Hepatocyte (in vitro differentiated cells): ENCODE data around the gene FAM180A. TPM values are rescaled to one million over a fixed set of nuclear protein-coding genes. Genes with fewer than 3 reads are reported as not detected.

Experiments
- DNase-seq: peaks from one replicate; pipeline ENCODE4 v3.0.0-alpha.2; 2016; ENCODE audit warnings: low spot score
- H2AFZ ChIP-seq: fragments of 200-600 bp; sonication (generic); 2 replicates; pipeline ENCODE4 v1.6.0; 2016; ENCODE audit warnings: antibody characterized with exemption, mild to moderate bottlenecking
- H3K27ac ChIP-seq: fragments of 200-600 bp; sonication (generic); 2 replicates; pipeline ENCODE4 v1.5.1; 2016; ENCODE audit warnings: mild to moderate bottlenecking
- H3K27me3 ChIP-seq: fragments of 200-600 bp; sonication (generic); 2 replicates; pipeline ENCODE4 v1.6.1; 2016
- H3K36me3 ChIP-seq: fragments of 200-600 bp; sonication (generic); replicated peaks from 2 replicates; pipeline ENCODE4 v1.5.1; 2016; ENCODE audit warnings: low read depth; ENCODE audit not compliant: insufficient read depth
- H3K4me1 ChIP-seq: fragments of 200-600 bp; sonication (generic); 2 replicates; pipeline ENCODE4 v1.5.1; 2016; ENCODE audit warnings: mild to moderate bottlenecking, moderate library complexity; ENCODE audit not compliant: insufficient read depth
- H3K4me2 ChIP-seq: fragments of 200-600 bp; sonication (generic); 2 replicates; pipeline ENCODE4 v1.6.0; 2016
- H3K4me3 ChIP-seq: fragments of 200-600 bp; sonication (generic); 2 replicates; pipeline ENCODE4 v1.5.1; 2016; ENCODE audit warnings: mild to moderate bottlenecking
- H3K79me2 ChIP-seq: fragments of 200-600 bp; sonication (generic); 2 replicates; pipeline ENCODE4 v1.6.0; 2017; ENCODE audit warnings: mild to moderate bottlenecking
- H3K9me2 ChIP-seq: fragments of 200-600 bp; sonication (generic); replicated peaks from 2 replicates; pipeline ENCODE4 v1.6.0; 2017; ENCODE audit warnings: mild to moderate bottlenecking; ENCODE audit not compliant: insufficient read depth
- H3K9me3 ChIP-seq: fragments of 200-600 bp; sonication (generic); 2 replicates; pipeline ENCODE4 v1.5.1; 2016; ENCODE audit warnings: low read depth, mild to moderate bottlenecking
- H4K20me1 ChIP-seq: fragments of 200-600 bp; sonication (generic); 2 replicates; pipeline ENCODE4 v1.6.0; 2016; ENCODE audit warnings: mild to moderate bottlenecking; ENCODE audit not compliant: insufficient read depth, poor library complexity, severe bottlenecking
- EZH2 ChIP-seq: fragments of 200-600 bp; sonication (generic); IDR thresholded peaks from 2 replicates; pipeline ENCODE4 v1.6.1; 2016; ENCODE audit warnings: antibody characterized with exemption, mild to moderate bottlenecking, borderline replicate concordance
- EZH2phosphoT487 ChIP-seq: fragments of 200-600 bp; sonication (generic); IDR thresholded peaks from one replicate; pipeline ENCODE4 v1.6.1; 2018; ENCODE audit warnings: antibody characterized with exemption, mild to moderate bottlenecking, low read depth, moderate library complexity; ENCODE audit not compliant: unreplicated experiment, severe bottlenecking
- WGBS: methylation state at CpG from one replicate; pipeline ENCODE4 v1.1.6; 2016; ENCODE audit warnings: low lambda C conversion rate; ENCODE audit errors: missing lambda C conversion rate; 5-methylcytosine and 5-hydroxymethylcytosine counted together
- polyA plus RNA-seq: library from polyadenylated mRNA; unstranded; fragments of >200 nt; fragmentation: Nextera tagmentation; extraction: Ambion mirVana; gene quantifications from 2 replicates; pipeline ENCODE4 v1.2.1, GENCODE V29; 2016
- total RNA-seq: library from RNA; depleted of rRNA; stranded (reverse); fragments of >200 nt; gene quantifications from 2 replicates; pipeline ENCODE4 v1.2.3, GENCODE V29; 2014
- TF ChIP-seq, protein P1 (sequence below): fragments of 200-600 bp; sonication (generic); IDR thresholded peaks from 2 replicates; pipeline ENCODE4 v1.5.1; 2016; ENCODE audit warnings: antibody characterized with exemption, mild to moderate bottlenecking; ENCODE audit not compliant: poor library complexity

FAM180A gene
- total and polyA plus RNA-seq, 2 experiments from 2014 or later: not detected

DNA sequence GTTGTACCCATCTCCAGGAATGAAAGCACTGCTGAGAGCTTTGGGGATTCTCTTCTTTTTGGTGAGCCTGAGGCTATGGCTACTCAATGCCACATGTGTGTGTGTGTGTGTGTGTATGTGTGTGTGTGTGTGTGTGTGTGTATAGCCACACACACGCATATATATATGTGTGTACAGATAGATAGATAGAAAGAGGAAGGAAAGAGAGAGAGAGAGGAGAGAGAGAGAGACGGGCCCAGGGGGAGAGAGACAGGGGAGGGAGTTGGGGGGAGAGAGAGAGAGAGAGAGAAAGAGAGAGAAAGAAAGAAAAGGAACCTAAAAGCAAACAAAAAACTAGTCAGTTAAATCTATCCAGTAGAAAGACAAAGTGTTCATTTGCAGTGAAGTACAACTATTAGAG is 28.9 kb downstream of the FAM180A start:
- Histone ChIP-seq H3K27me3 (no peaks in the 10 kb centered on the region), H3K36me3 (no peaks in the 10 kb centered on the region), H3K4me3 (no peak overlapping the region), H3K4me1 (no peaks in the 10 kb centered on the region), H4K20me1 (no peaks in the 10 kb centered on the region), H3K9me3 (no peaks in the 10 kb centered on the region), H3K79me2 (no peaks in the 10 kb centered on the region), H3K4me2 (no peak overlapping the region), H3K9me2 (no peaks in the 10 kb centered on the region), H3K27ac (no peak overlapping the region), H2AFZ (no peak overlapping the region)
- no peak for TF ChIP-seq EZH2
- TF ChIP-seq, protein P1, sequence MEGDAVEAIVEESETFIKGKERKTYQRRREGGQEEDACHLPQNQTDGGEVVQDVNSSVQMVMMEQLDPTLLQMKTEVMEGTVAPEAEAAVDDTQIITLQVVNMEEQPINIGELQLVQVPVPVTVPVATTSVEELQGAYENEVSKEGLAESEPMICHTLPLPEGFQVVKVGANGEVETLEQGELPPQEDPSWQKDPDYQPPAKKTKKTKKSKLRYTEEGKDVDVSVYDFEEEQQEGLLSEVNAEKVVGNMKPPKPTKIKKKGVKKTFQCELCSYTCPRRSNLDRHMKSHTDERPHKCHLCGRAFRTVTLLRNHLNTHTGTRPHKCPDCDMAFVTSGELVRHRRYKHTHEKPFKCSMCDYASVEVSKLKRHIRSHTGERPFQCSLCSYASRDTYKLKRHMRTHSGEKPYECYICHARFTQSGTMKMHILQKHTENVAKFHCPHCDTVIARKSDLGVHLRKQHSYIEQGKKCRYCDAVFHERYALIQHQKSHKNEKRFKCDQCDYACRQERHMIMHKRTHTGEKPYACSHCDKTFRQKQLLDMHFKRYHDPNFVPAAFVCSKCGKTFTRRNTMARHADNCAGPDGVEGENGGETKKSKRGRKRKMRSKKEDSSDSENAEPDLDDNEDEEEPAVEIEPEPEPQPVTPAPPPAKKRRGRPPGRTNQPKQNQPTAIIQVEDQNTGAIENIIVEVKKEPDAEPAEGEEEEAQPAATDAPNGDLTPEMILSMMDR: no peak
- no peak for TF ChIP-seq EZH2phosphoT487
- no CpG with 5 or more reads among the region's 2 CpGs for WGBS
- no peak for DNase-seq

DNA sequence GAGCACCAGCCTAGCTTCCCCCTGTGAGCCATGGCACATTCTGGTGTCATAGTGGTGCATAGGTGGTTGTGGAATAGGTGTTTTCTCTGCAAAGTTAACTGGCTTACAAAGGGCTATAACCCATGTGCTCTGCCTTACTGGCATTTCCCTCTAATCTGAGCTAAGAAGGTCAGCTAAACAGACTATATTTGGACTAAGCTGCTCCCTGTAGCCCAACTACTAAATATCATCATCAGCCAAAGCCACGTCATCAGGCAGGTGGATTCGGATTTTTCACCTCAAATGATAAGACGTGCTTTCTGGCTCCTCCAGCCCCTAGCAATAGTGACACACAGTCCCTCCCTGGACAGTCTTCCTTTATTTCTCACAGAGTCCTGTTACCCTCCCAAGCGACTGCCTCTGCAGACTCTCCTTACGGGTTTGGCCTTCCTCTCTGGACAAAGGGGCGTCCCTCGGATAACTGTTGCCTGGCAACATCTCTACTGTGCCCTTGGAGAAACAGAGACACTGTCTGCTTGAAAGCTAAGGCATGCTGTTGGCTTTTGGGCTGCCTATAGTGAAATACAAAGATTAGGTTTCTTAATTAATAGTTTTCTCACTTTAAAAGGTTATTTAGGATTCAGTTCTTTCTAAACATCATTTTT is 29.7 kb downstream of the FAM180A start:
- no peak for TF ChIP-seq EZH2
- TF ChIP-seq, protein P1: no peak
- no peak for TF ChIP-seq EZH2phosphoT487
- 56% methylated on average over 7 of the region's 7 CpGs for WGBS
- Histone ChIP-seq H3K4me2 (no peak overlapping the region), H4K20me1 (no peaks in the 10 kb centered on the region), H3K4me3 (no peak overlapping the region), H3K27ac (no peak overlapping the region), H3K79me2 (no peaks in the 10 kb centered on the region), H3K4me1 (peaks cover 4% of the 10 kb centered on the region), H3K9me3 (no peaks in the 10 kb centered on the region), H3K36me3 (no peaks in the 10 kb centered on the region), H3K9me2 (no peaks in the 10 kb centered on the region), H2AFZ (no peak overlapping the region), H3K27me3 (no peaks in the 10 kb centered on the region)
- DNase-seq: no peak

DNA sequence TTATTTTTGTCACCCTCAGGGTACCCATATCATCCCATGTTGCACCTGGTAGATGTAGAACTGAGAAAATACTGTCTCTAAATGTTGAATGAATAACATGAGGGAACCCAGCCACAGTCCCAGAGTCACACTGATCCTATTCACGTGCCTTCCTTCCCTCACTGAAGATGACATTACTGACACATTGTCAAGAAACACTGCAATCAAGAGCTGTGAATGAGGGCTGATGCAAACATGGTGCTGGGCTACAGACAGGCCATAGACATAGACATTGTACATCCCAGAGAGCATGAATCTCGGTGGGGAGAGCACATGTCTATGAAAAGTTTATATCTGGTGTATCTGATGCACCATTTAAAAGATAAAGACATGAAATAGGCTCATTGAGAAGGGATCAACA is 30.4 kb downstream of the FAM180A start:
- Histone ChIP-seq H3K79me2 (no peaks in the 10 kb centered on the region), H2AFZ (no peak overlapping the region), H3K4me3 (no peak overlapping the region), H3K27me3 (no peaks in the 10 kb centered on the region), H3K4me1 (peaks cover 5% of the 10 kb centered on the region), H3K4me2 (no peak overlapping the region), H3K9me2 (no peaks in the 10 kb centered on the region), H3K9me3 (no peaks in the 10 kb centered on the region), H3K27ac (no peak overlapping the region), H4K20me1 (no peaks in the 10 kb centered on the region), H3K36me3 (no peaks in the 10 kb centered on the region)
- no peak for TF ChIP-seq EZH2
- TF ChIP-seq EZH2phosphoT487: no peak
- TF ChIP-seq, protein P1: no peak
- no peak for DNase-seq
- WGBS: 92% methylated on average over 2 of the region's 2 CpGs
